Chondrocyte (in vitro differentiated cells): ENCODE results near the gene PAPPA2. TPM values are rescaled to one million over a fixed set of nuclear protein-coding genes. Genes with fewer than 3 reads are reported as not detected.

Experiments
- DNase-seq: peaks from one replicate; pipeline ENCODE4 v3.0.0; 2021; ENCODE audit warnings: mixed read lengths, low spot score
- H3K27ac Mint-ChIP-seq: one replicate; pipeline ENCODE4 v1.8.0; 2021; ENCODE audit warnings: mild to moderate bottlenecking, moderate library complexity, mixed read lengths; ENCODE audit not compliant: unreplicated experiment
- H3K27me3 Mint-ChIP-seq: 2 replicates; pipeline ENCODE4 v1.8.0; 2021; ENCODE audit warnings: low read depth, mixed read lengths
- H3K36me3 Mint-ChIP-seq: 2 replicates; pipeline ENCODE4 v1.8.0; 2021; ENCODE audit warnings: low read depth, mixed read lengths
- H3K4me1 Mint-ChIP-seq: 2 replicates; pipeline ENCODE4 v1.8.0; 2021; ENCODE audit warnings: low read depth, mild to moderate bottlenecking, mixed read lengths
- H3K4me3 Mint-ChIP-seq: one replicate; pipeline ENCODE4 v1.8.0; 2021; ENCODE audit warnings: mild to moderate bottlenecking, moderate library complexity, mixed read lengths; ENCODE audit not compliant: unreplicated experiment
- H3K9me3 Mint-ChIP-seq: 2 replicates; pipeline ENCODE4 v1.8.0; 2021; ENCODE audit warnings: low read depth, mixed read lengths
- total RNA-seq: library from RNA; stranded (reverse); gene quantifications from 3 replicates; pipeline ENCODE4 v1.2.1, GENCODE V29; 2021
- TF ChIP-seq, protein P1 (sequence below): fragments of 200-600 bp; sonication (generic); IDR thresholded peaks from 2 replicates; pipeline ENCODE4 v1.5.0; 2021; ENCODE audit warnings: antibody characterized with exemption, mild to moderate bottlenecking, moderate library complexity

Gene PAPPA2
- total RNA-seq, 1 donor from 2014 or later, result 0.42 TPM

DNA sequence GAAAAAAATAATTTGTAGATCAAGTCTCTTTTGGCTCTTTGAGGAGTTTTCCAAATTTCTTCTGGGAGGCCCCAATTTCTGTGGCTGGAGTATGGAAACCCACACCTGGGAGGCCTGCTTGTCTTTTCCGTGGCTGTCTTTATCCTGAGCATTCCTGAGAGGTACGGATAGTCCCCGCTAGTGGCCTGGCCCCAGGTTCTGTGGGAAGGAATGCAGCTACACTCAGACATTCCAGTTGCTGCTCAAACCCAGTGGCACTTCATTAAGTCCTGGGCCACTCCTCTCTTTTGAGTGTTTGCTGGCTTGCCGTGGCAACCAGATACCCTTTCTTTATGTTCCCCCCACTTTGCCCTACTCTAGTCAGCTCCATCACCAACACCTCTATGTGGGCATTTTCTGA lies 391.1 kb downstream of the PAPPA2 start:
- Mint-ChIP-seq H3K36me3 (no peaks in the 10 kb centered on the region), H3K4me3 (no peak overlapping the region), H3K9me3 (no peaks in the 10 kb centered on the region), H3K27me3 (peaks cover 12% of the 10 kb centered on the region), H3K27ac (no peak overlapping the region), H3K4me1 (no peaks in the 10 kb centered on the region)
- DNase-seq, result no peak
- TF ChIP-seq, protein P1, sequence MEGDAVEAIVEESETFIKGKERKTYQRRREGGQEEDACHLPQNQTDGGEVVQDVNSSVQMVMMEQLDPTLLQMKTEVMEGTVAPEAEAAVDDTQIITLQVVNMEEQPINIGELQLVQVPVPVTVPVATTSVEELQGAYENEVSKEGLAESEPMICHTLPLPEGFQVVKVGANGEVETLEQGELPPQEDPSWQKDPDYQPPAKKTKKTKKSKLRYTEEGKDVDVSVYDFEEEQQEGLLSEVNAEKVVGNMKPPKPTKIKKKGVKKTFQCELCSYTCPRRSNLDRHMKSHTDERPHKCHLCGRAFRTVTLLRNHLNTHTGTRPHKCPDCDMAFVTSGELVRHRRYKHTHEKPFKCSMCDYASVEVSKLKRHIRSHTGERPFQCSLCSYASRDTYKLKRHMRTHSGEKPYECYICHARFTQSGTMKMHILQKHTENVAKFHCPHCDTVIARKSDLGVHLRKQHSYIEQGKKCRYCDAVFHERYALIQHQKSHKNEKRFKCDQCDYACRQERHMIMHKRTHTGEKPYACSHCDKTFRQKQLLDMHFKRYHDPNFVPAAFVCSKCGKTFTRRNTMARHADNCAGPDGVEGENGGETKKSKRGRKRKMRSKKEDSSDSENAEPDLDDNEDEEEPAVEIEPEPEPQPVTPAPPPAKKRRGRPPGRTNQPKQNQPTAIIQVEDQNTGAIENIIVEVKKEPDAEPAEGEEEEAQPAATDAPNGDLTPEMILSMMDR, result no peak

DNA sequence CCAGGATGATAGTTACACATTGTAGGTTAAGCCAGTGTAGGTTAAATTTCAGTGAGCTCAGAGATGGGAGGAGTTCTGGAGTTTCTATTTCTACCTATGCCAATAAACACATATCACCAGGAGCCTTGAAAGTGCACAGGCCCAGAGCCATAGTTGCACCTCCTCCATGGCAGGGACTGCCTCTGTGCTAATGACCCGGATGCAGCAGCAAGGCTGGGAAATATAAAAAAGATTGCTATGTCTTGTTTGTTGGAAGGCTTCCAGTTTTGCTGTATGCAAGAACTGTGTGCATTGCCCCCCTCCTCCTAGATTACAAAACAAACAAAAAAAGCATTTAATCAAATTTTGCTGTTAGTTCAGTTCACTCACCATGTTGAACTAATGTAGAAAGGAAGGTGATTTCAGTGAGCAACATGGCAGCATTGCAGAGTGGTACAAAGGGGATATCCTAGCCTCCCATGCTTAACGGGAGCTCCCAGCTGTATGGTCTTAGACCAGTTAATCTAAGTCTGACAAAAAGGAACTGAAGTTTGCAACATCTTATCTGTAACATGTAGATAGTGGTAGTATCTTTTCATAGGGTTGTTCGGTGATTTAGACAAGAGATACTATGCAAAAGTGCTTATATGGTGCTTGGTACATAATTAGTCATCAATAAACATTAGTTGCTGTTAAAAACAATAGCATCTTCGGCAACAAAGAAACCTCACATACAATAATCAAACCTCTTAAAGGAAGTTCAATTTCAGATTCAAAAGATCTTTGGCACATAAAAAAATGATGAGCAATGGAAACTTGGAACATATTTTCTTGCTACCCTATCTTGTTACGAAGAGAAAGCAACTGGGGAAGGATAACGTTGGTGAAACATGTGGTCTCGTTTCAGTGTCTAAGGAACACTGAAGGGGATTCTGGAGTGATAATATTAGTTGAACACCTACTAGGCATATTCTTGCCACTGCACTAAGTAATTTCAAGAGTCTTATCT lies 392.1 kb downstream of the PAPPA2 start:
- no peaks in the 10 kb centered on the region for H3K4me1 Mint-ChIP-seq
- H3K36me3 Mint-ChIP-seq, result no peaks in the 10 kb centered on the region
- H3K4me3 Mint-ChIP-seq, result no peak overlapping the region
- TF ChIP-seq, protein P1, result no peak
- DNase-seq, result no peak
- no peaks in the 10 kb centered on the region for H3K9me3 Mint-ChIP-seq
- H3K27ac Mint-ChIP-seq, result no peak overlapping the region
- peaks cover 12% of the 10 kb centered on the region for H3K27me3 Mint-ChIP-seq

DNA sequence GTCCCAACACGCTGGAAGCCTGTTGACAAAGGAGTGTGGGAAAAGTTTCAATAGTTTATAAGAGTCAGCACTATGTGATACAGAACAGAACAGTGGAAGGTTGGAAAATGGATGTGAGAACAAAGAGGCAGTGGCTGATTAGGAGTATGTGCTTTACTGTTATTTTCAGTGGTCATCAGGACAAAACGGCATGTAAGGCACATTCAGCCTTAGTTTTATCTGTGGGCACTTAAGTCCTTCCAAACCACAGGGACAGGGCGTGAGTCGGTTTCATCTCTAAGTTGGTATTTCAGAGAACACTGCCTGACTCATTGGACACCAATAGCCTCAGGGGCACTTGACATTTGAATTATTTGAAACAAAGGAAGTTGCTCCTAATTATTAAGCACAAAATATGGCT lies 394.7 kb downstream of the PAPPA2 start:
- Mint-ChIP-seq H3K27me3 (peaks cover 13% of the 10 kb centered on the region), H3K27ac (no peak overlapping the region)
- DNase-seq, result no peak

DNA sequence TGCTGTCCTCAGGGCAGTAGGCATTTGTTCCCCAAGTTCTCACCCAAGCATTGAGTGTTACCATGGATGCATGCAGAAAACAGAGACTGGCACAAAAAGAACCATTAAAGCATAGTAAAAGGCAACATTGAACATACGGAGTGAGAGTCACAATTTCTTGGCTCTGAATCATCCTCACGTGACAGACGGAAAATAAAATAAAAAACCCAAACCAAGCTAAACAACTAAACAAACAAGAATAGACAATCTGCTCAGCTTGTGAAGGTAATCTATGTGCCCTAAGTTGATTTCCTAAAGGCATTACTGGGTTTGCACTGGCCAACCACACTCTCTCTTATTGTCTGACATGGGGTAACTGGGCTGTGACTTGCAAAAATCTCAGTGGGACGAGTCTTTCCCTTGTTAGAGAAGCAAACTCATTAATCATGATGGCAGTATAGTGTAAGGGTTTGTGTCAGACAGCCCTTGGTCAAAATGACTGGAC lies 395.5 kb downstream of the PAPPA2 start:
- TF ChIP-seq, protein P1, result no peak
- Mint-ChIP-seq H3K4me1 (no peaks in the 10 kb centered on the region), H3K9me3 (no peaks in the 10 kb centered on the region), H3K4me3 (no peak overlapping the region), H3K27me3 (peaks cover 13% of the 10 kb centered on the region), H3K36me3 (no peaks in the 10 kb centered on the region), H3K27ac (no peak overlapping the region)
- DNase-seq, result no peak

More for the DNA sequence above, 394.7 kb downstream of the PAPPA2 start:
- no peaks in the 10 kb centered on the region for H3K9me3 Mint-ChIP-seq
- H3K36me3 Mint-ChIP-seq, result no peaks in the 10 kb centered on the region
- no peak overlapping the region for H3K4me3 Mint-ChIP-seq
- no peaks in the 10 kb centered on the region for H3K4me1 Mint-ChIP-seq
- TF ChIP-seq, protein P1, result no peak

DNA sequence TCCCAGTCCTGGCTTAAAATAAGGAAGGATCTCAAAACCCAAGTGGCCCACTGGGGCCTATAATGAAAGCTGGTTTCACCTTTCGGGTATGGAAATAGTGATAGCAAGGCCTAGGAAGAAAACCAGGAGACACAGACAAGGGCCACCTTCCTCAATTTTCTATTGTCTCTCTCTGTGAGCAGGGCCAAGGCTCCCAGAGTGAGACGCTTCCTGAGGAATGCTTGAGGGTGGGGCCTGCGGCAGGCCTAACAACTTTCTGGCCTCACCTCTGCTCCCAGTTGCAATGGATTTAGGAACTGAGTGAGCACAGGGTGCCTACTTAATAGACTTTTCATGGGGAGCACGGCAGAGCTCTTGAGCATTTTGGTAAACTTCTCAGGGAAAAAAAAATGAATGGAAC lies 400.6 kb downstream of the PAPPA2 start:
- Mint-ChIP-seq H3K4me3 (no peak overlapping the region), H3K4me1 (no peaks in the 10 kb centered on the region), H3K27me3 (peaks cover 11% of the 10 kb centered on the region), H3K36me3 (no peaks in the 10 kb centered on the region), H3K9me3 (no peaks in the 10 kb centered on the region), H3K27ac (no peak overlapping the region)
- TF ChIP-seq, protein P1, result no peak
- DNase-seq, result no peak
